Measurements from ENCODE around the gene CACNB1.

GRCh38 chr17:39218906-39219305, 21.4 kb upstream of the CACNB1 start:
- TF ChIP-seq CTCF (IDR thresholded peaks at IDR 0.05) (no peak), EZH2phosphoT487 (IDR thresholded peaks at IDR 0.05; ENCODE audit: borderline replicate concordance, low read depth) (no peak), RAD21 (IDR thresholded peaks at IDR 0.05; ENCODE audit: low read length) (no peak), MAX (IDR thresholded peaks at IDR 0.05; ENCODE audit: low read depth) (no peak), EP300 (IDR thresholded peaks at IDR 0.05; ENCODE audit: borderline replicate concordance in 1 of 2, low read depth in 1 of 2, low read length in 1 of 2) (no peak), MXI1 (IDR thresholded peaks at IDR 0.05; ENCODE audit: low read depth, low read length) (no peak), SIN3A (IDR thresholded peaks at IDR 0.05; ENCODE audit: borderline replicate concordance, low read depth, low read length) (no peak), REST (IDR thresholded peaks at IDR 0.05; ENCODE audit: low read depth, low read length) (no peak), RFX5 (IDR thresholded peaks at IDR 0.05; ENCODE audit: low read length) (no peak), ZBTB33 (IDR thresholded peaks at IDR 0.05; ENCODE audit: borderline replicate concordance, low read depth) (no peak), MEF2A (IDR thresholded peaks at IDR 0.05; ENCODE audit: borderline replicate concordance, low read depth) (no peak), GABPA (IDR thresholded peaks at IDR 0.05; ENCODE audit: low read depth) (no peak)
